Measurements from ENCODE around the gene CPT1C. TPM values are rescaled to one million over a fixed set of nuclear protein-coding genes. Genes with fewer than 3 reads are reported as not detected.

CPT1C gene
- total RNA-seq, 2 experiments from 2014 or later: 0.79 to 1.3 TPM

DNA sequence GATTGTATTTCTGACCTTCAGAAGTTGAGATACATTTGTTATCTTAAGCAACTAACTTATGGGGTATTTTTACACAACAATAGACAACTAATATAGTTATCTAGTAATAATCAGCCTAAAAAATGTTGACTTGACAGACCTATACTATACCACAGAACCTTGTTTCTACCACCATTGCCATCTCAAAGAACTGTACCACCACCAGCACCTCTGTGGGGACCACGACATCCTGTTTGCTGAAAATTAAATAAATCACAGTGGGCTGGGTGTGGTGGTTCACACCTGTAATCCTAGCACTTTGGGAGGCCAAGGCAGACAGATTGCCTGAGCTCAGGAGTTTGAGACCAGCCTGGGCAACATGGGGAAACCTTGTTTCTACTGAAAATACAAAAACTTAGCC is 48.2 kb downstream of the CPT1C start:
- peak; percentile 16 for DNase-seq
- no peak overlapping the region for H3K4me3 Mint-ChIP-seq
- CTCF ChIA-PET: no interaction called here
- H3K4me1 Mint-ChIP-seq: peaks cover 11% of the 10 kb centered on the region
- H3K27me3 Mint-ChIP-seq: peaks cover 4% of the 10 kb centered on the region
- H3K36me3 Mint-ChIP-seq (ENCODE audit: low read depth): no peaks in the 10 kb centered on the region
- peaks cover 5% of the 10 kb centered on the region for H3K9me3 Mint-ChIP-seq
- POLR2A ChIA-PET: no interaction called here
- peak overlapping the region; percentile 66 for H3K27ac Mint-ChIP-seq

DNA sequence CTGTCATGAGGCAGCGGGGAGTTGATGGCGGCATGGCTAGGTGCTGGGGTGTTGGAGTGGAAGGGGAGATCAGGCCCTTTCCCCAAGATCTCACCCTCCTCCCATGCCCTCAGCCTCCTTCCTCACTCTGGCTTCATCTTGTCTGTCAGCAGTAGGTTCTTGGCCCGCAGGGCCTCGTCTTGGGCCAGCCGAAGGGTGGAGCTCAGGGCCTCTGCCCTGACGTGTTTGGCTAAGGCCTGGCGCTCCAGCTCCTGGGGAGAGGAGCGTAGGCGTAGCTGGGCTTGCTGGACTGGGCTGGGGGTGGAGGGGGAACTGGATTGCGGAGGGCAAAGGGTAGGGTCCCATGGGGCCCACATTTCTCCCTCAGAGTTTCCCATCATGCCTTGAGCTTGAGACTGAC is 49.0 kb downstream of the CPT1C start:
- DNase-seq: no peak
- peaks cover 11% of the 10 kb centered on the region for H3K4me1 Mint-ChIP-seq
- peak overlapping the region; percentile 46 for H3K27ac Mint-ChIP-seq
- POLR2A ChIA-PET: no interaction called here
- CTCF ChIA-PET: interaction anchor here (0.5 kb wide), 1 partner anchor 17 kb away, joined by 3 read pairs; no protein-coding TSS in a partner anchor
- H3K27me3 Mint-ChIP-seq: peaks cover 4% of the 10 kb centered on the region
- H3K4me3 Mint-ChIP-seq: no peak overlapping the region
- H3K36me3 Mint-ChIP-seq (ENCODE audit: low read depth): no peaks in the 10 kb centered on the region
- H3K9me3 Mint-ChIP-seq: peaks cover 5% of the 10 kb centered on the region

DNA sequence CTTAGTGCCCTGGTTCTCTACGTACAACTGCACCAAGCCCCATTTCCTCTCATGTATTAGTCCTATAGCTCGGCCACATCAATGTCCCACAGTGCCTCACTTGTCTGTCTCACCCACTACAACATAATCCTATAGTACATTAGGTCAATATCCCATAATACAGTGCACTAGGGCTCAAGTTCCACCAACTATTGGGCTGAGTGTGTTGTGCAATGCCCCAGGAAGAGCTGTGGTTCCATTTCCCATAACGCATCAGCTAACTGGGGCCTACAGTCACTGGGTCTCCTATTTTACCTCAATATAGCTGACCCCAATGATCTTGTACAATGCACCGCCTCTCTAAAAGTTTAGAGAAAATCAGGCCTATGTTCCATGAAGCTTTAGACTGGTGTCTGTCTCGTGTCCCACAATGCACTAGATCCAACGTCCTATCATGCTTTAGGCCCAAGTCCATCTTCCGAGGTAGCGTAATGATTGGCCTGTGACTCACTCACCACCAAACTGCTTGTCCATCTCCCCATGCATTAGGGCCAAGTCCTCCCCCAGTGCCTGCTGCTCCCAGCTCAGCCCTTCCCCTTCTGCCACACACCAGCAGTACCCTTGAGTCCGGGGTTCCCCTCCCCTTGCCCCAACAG is 50.4 kb downstream of the CPT1C start:
- CTCF ChIA-PET: no interaction called here
- peaks cover 11% of the 10 kb centered on the region for H3K4me1 Mint-ChIP-seq
- POLR2A ChIA-PET: interaction anchor here (0.6 kb wide), 1 partner anchor 1592 kb away, joined by 5 read pairs; no protein-coding TSS in a partner anchor

DNA sequence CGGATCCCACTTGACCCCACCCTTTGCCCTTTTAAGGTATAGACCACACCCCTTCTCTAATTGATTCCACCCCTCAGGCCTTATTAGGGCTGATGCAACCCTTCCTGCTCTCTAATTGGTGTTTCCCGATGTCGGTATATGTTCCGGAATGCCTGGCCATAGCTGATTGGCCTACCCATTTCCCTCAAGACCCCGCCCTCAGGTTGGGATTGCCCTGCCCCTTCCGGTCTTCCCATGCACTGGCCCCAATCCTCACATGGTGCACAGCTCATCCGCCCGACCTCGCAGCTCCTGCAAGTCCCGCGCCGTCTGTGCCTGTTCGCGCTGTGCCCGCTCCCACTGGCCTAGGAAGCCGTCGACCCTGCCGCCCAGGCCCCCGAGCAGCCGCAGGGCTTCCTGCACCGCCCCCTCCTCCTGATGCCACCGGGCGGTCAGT is 54.0 kb downstream of the CPT1C start:
- POLR2A ChIA-PET: no interaction called here

More for the DNA sequence above, 50.4 kb downstream of the CPT1C start:
- no peaks in the 10 kb centered on the region for H3K36me3 Mint-ChIP-seq (ENCODE audit: low read depth)
- H3K9me3 Mint-ChIP-seq: peaks cover 5% of the 10 kb centered on the region
- H3K27ac Mint-ChIP-seq: peak overlapping the region; percentile 16
- no peak for DNase-seq
- H3K27me3 Mint-ChIP-seq: no peaks in the 10 kb centered on the region
- H3K4me3 Mint-ChIP-seq: no peak overlapping the region

DNA sequence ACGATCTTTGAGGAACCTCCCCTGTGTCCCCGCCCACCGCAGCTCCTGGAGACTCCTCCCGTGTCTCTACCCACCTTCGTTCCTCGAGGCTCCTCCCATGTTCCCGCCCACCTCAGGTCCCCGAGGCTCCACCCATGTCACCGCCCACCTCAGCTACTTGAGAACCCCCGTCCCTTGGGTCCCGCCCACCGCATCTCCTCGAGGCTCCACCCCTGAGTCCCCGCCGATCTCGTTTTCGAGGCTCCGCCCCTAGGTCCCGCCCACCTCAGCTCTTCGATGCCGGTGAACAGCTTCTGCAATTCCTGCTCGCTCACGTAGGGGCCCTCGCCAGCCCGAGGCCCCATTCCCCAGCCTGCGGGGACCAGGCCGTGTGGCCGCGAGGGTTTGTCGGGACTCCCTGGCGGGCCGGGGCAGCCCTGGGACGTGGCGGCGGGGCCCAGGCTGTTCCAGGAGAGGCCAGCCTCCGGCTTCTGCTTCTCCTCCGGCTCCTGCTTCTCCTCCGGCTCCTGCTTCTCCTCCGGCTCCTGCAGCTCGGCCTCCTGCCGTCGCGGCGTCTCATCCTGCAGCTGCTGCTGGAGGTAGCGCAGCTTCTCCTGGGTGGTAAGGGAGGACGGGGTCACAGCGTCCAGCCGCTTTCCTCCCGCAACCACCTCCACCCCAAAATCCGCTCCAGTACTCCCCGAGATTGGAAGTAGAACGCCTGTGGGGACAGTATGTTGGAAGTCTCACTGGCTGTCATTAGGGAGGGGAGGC is 55.5 kb downstream of the CPT1C start:
- DNase-seq: peak; percentile 34
- H3K4me1 Mint-ChIP-seq: no peaks in the 10 kb centered on the region
- no peaks in the 10 kb centered on the region for H3K36me3 Mint-ChIP-seq (ENCODE audit: low read depth)
- H3K27me3 Mint-ChIP-seq: no peaks in the 10 kb centered on the region
- peak overlapping the region; percentile 68 for H3K27ac Mint-ChIP-seq
- no peaks in the 10 kb centered on the region for H3K9me3 Mint-ChIP-seq
- H3K4me3 Mint-ChIP-seq: no peak overlapping the region
- ChIA-PET CTCF (no interaction called here), POLR2A (no interaction called here)

More for the DNA sequence above, 54.0 kb downstream of the CPT1C start:
- Mint-ChIP-seq H3K4me3 (no peak overlapping the region), H3K9me3 (peaks cover 2% of the 10 kb centered on the region), H3K36me3 (ENCODE audit: low read depth) (no peaks in the 10 kb centered on the region), H3K27me3 (no peaks in the 10 kb centered on the region), H3K27ac (no peak overlapping the region), H3K4me1 (peaks cover 2% of the 10 kb centered on the region)
- no peak for DNase-seq
- CTCF ChIA-PET: no interaction called here

DNA sequence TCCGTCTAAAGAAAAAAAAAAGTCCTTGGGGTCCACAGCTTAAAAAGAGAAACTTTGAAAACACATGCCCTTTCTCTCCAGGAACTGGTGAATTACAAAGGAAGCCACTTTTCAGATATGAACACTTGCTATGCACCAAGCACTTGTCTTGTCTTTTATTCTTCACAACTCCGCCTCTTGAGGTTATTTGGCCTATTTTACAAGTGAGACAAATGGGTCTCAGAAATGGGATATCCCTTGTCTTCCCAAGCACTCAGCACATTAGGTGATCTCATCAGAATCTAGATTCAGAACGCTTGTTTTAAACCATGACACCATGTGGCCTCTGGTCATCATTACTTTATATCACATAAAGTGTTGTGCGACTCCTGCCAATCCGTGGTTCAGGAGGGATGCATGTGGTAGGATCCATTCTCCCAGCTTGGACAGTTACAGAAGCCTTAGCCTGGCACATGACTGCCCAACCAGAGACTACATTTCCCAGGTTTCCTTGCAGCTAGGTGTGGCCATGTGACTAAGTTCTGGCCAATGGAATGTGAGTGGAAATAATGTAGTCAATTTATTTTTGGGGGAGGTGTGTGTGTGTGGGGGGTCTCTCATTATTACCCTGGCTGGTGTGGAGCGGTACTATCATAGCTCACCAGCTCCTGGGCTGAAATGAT is 58.3 kb downstream of the CPT1C start:
- POLR2A ChIA-PET: no interaction called here

DNA sequence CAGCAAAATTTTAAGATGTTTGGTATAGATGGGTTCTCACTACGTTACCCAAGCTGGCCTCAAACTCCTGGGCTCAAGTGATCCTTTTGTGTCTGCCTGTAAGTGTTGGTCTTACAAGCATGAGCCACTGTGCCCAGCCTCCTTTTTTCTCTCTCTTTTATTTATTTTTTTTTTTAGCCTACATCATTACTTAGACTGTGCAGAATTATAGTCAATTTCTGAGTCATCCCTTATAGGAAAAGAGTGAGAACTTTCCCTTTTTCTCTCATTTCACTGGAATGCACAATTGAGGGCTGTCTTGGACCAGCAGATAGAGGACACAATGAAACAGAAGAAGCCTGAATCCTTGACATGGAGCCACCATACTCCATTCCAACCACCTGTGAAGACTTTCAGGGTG is 58.9 kb downstream of the CPT1C start:
- CTCF ChIA-PET: interaction anchor here (1.0 to 2.3 kb wide), 2 partner anchors 22 to 32 kb away, joined by 3 to 8 read pairs; no protein-coding TSS in a partner anchor
- no peak for DNase-seq
- H3K27me3 Mint-ChIP-seq: no peaks in the 10 kb centered on the region
- H3K27ac Mint-ChIP-seq: no peak overlapping the region
- H3K4me3 Mint-ChIP-seq: no peak overlapping the region
- H3K36me3 Mint-ChIP-seq (ENCODE audit: low read depth): peaks cover 6% of the 10 kb centered on the region
- no peaks in the 10 kb centered on the region for H3K4me1 Mint-ChIP-seq
- POLR2A ChIA-PET: no interaction called here
- peaks cover 3% of the 10 kb centered on the region for H3K9me3 Mint-ChIP-seq

More for the DNA sequence above, 58.3 kb downstream of the CPT1C start:
- CTCF ChIA-PET: interaction anchor here (1.0 to 2.3 kb wide), 3 partner anchors 9 to 32 kb away, joined by 3 to 8 read pairs (median 3); no protein-coding TSS in a partner anchor
- Mint-ChIP-seq H3K27me3 (no peaks in the 10 kb centered on the region), H3K27ac (no peak overlapping the region), H3K36me3 (ENCODE audit: low read depth) (peaks cover 3% of the 10 kb centered on the region), H3K4me1 (no peaks in the 10 kb centered on the region), H3K9me3 (peaks cover 3% of the 10 kb centered on the region), H3K4me3 (no peak overlapping the region)
- no peak for DNase-seq

DNA sequence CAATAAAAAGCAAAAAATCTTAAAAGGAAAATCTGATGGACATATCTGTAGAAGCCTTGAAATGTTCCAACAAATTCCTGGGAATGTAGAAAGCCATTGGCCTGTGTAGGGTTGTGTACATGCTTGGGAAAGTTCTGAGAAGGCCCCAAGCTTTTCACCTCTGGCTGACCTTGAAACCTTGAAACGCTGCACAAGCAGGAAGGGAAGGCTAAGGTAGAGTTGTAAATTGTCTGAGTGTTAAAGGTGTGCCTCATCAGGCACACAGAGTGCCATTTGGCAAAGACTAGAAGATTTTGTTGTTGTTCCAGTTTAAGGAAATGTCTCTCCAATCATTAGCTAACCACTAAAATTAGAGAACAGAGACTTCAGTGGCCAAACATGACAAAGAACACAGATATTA is 61.8 kb downstream of the CPT1C start:
- ChIA-PET CTCF (interaction anchor here (0.5 kb wide), 1 partner anchor 21 kb away, joined by 3 read pairs; no protein-coding TSS in a partner anchor), POLR2A (no interaction called here)
- peaks cover 11% of the 10 kb centered on the region for H3K36me3 Mint-ChIP-seq (ENCODE audit: low read depth)
- H3K9me3 Mint-ChIP-seq: peaks cover 5% of the 10 kb centered on the region
- H3K27ac Mint-ChIP-seq: no peak overlapping the region
- DNase-seq: no peak
- H3K4me3 Mint-ChIP-seq: no peak overlapping the region
- no peaks in the 10 kb centered on the region for H3K4me1 Mint-ChIP-seq
- no peaks in the 10 kb centered on the region for H3K27me3 Mint-ChIP-seq

DNA sequence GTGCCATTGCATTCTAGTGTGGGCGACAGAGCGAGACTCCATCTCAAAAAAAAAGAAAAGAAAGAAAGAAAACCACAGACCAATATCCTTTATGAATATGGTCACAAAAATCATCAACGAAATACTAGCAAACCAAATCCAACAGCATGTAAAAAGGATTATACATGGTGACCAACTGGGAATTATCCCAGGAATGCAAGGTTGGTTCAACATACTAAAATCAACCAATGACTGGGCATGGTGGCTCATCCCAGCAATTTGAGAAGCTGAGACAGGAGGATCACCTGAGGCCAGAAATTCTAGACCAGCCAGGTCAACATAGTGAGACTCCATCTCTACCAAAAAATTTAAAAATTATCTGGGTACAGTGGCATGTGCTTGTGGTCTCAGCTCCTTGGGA is 65.0 kb downstream of the CPT1C start:
- CTCF ChIA-PET: interaction anchor here (1.5 kb wide), 1 partner anchor 38 kb away, joined by 5 read pairs; no protein-coding TSS in a partner anchor
- H3K4me3 Mint-ChIP-seq: no peak overlapping the region

DNA sequence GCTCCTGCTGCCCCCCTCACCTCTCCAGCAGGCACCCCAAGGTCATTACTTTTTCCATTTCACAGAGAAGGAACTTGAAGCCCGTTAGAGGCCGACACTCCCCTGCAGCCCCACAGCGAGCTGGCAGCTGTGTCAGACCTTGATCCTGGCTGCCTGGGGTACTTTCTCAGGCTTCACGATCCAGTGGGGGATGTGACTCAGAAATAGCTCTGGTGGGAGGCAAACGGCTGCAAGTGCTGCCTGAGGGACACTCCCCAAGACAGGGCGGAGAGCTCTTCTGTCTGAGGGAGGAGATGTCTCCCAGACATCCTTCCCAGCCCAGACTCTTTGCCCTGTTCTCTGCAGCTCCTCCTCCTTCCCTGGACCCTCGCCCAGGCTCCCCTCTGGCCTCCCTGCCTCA is 67.4 kb downstream of the CPT1C start:
- CTCF ChIA-PET: interaction anchor here (0.7 to 1.6 kb wide), 4 partner anchors 10 to 115 kb away, joined by 3 to 6 read pairs (median 3); no protein-coding TSS in a partner anchor

More for the DNA sequence above, 65.0 kb downstream of the CPT1C start:
- no peaks in the 10 kb centered on the region for H3K4me1 Mint-ChIP-seq
- POLR2A ChIA-PET: no interaction called here
- no peaks in the 10 kb centered on the region for H3K27me3 Mint-ChIP-seq
- no peak for DNase-seq
- peaks cover 5% of the 10 kb centered on the region for H3K9me3 Mint-ChIP-seq
- no peak overlapping the region for H3K27ac Mint-ChIP-seq
- H3K36me3 Mint-ChIP-seq (ENCODE audit: low read depth): peaks cover 11% of the 10 kb centered on the region

DNA sequence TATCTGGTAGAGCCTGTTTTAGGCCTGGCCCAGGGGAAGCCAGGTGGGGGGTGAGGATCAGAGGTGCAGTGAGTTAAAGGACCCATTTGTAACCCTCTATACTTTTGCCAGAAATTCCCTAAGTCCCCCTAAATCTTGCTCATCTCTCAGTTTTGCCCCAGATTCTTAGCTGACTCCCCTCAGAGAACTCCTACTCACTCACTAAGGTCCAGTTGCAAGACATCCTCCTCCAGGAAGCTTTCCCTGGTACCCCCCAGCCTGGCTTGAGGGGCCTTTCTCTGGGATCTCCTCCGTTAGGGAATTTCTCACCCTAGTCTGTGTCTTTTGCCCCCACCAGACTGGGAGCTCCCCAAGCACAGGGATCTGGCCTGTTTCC is 70.3 kb downstream of the CPT1C start:
- no peak for DNase-seq
- peaks cover 3% of the 10 kb centered on the region for H3K36me3 Mint-ChIP-seq (ENCODE audit: low read depth)
- no peaks in the 10 kb centered on the region for H3K27me3 Mint-ChIP-seq
- CTCF ChIA-PET: interaction anchor here (0.8 kb wide), 1 partner anchor 10 kb away, joined by 3 read pairs; no protein-coding TSS in a partner anchor
- no peaks in the 10 kb centered on the region for H3K9me3 Mint-ChIP-seq
- H3K4me3 Mint-ChIP-seq: peak overlapping the region; percentile 57
- H3K4me1 Mint-ChIP-seq: peaks cover 14% of the 10 kb centered on the region
- POLR2A ChIA-PET: no interaction called here
- peak overlapping the region; percentile 87 for H3K27ac Mint-ChIP-seq

More for the DNA sequence above, 67.4 kb downstream of the CPT1C start:
- Mint-ChIP-seq H3K27ac (no peak overlapping the region), H3K27me3 (no peaks in the 10 kb centered on the region), H3K36me3 (ENCODE audit: low read depth) (peaks cover 7% of the 10 kb centered on the region), H3K4me3 (no peak overlapping the region), H3K4me1 (peaks cover 3% of the 10 kb centered on the region), H3K9me3 (peaks cover 2% of the 10 kb centered on the region)
- POLR2A ChIA-PET: no interaction called here
- DNase-seq: no peak

DNA sequence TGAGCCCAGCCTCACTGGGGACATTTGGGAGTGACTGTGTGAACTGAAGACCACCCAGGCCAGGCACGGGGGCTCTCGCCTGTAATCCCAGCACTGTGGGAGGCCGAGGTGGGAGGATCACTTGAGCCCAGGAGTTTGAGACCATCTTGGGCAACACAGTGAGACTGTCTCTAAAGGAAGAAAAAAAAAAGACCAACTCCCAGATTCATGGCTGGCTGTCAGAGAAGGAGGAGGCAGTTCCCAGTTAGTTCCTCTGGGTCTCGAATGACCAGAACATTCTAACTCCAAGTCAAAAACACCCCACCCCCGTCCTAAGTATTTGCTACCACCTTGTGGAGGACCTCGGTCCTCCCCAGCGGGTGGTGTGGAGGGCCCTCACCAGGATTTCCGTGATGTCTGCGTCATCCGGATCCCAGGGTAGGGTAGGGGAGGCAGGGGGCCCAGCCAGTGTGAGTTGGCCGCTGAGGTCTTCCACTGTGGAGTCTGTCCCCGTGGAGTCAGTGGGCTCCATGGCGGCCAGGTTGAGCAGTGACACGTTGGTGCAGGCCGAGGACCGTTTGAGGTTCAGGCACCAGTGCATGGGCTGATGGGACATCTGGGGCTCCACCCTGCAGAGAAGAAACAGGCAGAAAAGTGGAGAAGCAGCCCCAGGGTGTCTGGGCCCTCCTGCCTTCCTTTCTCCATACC is 70.9 kb downstream of the CPT1C start:
- Mint-ChIP-seq H3K4me1 (peaks cover 16% of the 10 kb centered on the region), H3K36me3 (ENCODE audit: low read depth) (peaks cover 3% of the 10 kb centered on the region), H3K27me3 (no peaks in the 10 kb centered on the region), H3K9me3 (no peaks in the 10 kb centered on the region), H3K27ac (peak overlapping the region; percentile 87), H3K4me3 (peak overlapping the region; percentile 57)
- DNase-seq: peak; percentile 33
- ChIA-PET CTCF (no interaction called here), POLR2A (no interaction called here)
